GM21619 (cell line): ENCODE data around the gene KIF6.

Source experiments
- ATAC-seq: cut with Tn5 transposase; IDR thresholded peaks from one replicate; pipeline ENCODE4 v1.9.1; 2021; ENCODE audit not compliant: unreplicated experiment

KIF6 gene

DNA sequence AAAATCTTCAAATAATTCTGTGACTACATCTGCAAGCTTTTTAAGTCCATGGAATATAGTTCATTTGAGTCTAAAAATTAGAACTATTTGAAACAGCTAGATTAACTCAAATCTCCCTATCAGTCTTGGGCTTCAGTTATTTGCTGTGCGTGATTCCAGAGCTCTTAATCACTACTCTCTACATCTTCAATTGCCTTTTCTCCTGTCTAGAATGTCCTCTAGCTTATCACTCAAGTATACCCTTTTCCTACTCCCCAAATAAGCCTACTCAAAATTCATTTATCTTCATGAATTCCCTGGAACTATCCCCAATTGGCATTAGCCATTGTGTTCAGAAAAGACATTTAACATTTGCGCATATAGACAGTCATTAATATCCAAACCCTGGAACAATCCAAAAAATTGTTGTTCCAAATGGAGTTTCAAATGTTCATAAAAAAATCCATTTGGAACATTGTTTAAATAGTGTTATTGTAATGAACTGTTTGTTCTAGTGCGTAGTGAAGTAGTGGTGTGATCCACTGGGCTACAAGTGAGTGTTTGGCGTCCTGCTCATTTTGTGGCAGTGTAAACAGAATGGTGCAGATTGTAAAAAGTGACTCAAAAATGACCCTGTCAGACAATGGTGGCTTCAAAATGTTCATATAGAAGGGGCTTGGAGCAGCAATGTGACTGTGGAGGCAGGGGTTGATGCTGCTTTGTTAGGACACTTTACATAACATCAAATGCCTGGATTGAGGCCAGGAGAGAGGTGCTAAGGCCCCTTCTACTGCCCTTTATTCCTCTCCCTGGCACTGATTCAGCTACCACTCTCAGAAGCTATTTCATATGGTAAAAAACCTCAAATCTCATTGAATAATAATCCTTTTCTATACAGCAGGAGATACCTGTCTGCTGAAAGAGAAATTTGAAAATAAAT, 122.3 kb downstream of the KIF6 start:
- ATAC-seq: no peak

DNA sequence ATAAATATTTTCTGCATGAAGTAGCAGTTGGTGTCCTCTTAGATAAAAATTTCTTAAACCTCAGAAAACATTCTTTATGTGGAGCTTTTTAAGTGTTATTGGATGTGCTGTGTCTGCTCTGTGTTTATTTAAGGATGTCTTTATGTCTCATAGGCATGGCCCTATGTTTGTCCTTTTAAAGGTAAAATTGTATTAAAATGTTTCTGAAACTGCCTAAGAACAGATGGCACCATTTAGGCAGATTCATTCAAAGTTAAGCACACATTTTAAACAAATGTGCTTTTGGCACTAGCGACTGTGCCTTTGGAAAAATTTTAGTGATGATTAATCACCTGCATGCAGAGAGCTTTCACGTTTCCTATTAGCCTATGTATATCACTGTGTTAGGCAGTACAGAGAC, 125.2 kb downstream of the KIF6 start:
- no peak for ATAC-seq

DNA sequence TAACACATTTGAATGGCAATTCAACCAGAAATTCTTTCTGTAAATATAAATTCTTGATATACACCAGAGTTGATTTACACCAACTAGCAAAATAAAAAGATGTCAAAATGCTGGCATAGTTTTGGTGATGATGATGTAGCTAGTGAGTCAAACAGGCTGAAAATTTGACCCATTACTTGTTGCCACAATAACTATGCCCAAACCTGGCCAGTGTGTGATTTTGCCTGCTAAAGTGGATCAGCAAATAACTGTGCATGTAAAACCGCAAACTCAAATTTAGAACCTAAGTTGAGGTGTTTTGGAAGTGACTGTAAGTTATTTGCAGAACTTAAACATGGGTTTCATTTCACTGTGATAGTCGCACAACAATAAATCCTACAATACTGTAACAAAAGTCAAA, 125.9 kb downstream of the KIF6 start:
- no peak for ATAC-seq

DNA sequence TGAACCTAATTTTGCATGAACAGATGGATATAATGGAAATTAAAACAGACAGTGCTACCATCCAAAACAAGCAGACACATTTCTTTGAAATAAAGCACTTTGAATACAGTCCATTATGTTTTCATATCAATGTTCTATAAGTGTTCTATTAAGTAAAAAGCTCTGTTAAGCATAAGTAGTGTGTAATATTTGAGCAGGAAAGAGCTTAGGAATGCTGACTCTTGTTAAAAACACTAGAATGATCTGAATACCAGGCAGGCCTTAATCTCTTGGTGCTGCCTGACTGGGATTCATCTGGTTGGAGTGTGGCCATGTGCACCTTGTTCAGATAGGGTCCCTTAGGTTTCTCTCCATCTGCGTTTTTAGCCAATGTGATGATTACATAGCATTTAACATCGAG, 130.9 kb downstream of the KIF6 start:
- no peak for ATAC-seq

DNA sequence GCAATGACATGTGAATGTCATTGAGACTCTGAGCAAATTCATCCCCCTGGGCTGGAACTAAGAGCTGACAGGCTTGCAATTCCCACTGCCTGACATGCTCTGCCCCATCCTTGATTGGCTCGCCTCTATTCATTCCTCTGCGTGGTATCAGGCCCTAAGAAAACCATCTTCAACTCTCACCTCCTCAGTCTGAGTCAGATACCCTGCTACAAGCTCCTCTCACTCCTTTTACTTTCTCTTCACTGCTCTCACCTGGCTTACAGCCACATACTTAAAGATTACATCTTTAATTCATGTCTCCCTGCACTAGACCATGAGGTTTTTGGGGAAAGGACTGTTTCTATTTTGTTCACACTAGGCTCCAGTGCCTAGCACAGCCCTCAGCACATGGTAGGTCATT, 131.6 kb downstream of the KIF6 start:
- no peak for ATAC-seq

DNA sequence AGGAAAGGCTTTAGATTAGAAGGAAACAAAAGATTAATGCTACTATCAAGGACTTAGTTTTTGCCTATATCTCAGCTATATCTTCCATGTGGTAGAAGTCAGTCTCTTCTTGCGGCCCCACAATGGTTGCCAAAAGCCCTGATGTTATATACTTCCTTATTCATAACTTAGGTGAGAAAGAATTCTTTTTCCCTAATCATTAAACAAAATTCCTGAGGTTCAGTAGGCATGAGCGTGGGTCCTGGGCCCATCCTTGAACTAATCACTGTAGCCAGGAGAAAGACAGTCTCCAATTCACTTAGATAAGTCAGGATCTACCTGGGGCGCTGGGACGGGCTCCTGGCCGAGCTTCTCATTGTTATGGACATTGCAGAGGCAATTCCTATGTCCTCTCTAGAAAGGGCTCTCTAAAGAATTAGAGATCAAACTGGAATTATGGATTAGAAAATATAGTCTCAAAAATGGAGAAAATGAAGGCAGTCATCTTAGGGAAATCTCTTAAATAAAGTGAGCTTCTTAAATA, 134.3 kb downstream of the KIF6 start:
- no peak for ATAC-seq

DNA sequence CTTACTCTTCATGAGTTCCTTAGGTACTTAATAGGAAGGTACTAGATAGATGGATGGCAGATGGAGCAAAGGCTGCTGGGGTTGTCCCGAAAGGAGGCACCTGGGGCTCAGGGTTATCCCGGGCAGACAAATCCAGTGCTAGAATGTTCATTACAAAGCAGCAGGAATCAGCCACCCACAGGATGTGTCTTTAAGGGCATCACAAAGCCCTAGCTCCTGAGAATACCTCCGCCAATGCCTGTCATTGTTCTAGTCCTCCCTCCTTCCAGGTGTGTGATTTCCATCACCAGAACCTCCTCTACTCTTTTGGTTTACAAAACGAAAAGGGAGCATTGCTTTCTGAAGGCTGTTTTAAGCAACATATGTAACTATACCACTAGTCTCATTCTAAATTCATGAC, 138.1 kb downstream of the KIF6 start:
- ATAC-seq: no peak

DNA sequence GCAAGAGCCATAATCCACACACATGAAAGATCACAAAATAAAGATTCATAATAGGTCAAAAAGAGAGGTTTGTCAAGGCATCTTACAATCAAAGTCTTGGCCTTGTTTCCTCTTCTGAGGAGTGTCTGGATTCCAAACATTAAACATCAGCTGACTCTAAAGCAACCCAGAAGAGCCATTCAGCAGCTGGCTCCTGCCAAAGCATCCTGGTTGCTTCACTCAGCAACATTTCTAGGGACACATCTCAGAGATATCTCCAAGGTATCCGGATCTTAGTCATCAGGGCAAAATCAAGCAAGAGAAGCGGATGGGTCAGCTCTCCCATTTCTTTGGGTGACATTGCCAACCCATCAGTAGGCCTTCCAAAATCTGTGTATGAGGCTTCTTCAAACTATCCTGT, 139.6 kb downstream of the KIF6 start:
- no peak for ATAC-seq

DNA sequence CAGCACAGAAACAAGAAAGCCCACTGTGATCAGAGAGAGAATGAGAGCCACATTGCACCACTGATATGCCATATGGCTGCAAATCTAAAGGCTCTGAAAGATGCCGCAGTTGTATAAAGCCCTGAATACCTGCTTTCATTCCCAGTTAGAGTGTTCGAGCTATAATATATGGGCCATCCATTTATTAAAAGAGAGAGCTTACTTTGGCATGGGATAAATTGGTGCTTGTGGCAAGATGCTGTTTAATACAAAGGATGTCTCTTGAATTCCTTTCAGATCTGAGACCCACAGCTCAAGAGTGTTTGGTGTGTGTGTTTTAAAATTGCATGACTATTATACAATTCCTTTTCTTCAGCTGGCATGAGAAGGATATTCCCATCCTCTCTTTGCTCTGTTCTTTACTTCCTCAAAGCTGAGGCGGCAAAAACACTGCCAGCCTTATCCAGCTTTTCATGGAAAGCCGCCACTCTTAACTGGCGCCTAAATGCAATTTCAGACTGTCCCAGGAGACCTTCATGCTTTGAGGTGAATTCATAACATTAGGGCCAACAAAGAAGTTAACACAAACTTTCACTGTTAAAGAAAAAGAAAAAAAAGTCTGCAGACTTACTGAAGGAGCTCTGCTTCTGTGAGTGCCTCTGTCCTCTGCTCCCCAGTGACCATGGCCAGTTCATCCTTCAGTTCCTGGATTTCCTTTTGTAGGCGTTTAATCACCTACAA, 147.6 kb downstream of the KIF6 start:
- no peak for ATAC-seq

DNA sequence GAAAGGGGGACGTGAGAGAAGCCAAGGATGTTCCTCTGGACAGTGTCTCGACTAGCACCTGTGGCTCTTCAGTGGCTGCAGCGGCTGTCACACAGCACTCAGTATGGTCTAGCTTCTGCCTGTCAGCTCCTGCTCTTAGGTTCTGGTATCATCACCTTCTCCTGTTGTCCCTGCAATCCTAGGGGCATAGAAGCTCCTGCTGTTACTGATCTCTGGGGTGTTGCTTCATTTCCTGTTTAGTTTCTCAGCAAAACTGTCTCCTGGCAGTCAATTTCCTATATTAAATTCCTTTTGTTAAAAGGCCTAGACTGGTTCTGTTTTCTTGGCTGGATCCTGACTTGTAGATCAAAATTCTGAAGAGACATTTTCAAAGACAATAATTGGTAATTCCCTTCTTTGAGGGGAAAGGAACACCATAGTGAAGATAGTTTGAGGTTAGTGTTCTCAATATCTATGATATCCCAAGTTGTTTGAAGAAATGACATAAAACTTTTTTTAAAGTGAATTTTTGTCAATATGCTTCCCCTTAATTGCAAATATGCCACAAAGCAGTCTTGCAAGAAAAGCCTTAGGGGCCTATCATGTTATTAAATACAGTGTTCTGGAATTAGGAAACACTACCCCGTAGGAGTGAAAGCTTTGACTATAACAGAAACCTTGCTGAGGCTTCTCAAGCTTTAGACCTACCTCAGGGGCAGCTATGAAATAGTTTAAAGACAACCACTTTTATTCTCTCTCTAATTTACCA, 148.5 kb downstream of the KIF6 start:
- no peak for ATAC-seq

DNA sequence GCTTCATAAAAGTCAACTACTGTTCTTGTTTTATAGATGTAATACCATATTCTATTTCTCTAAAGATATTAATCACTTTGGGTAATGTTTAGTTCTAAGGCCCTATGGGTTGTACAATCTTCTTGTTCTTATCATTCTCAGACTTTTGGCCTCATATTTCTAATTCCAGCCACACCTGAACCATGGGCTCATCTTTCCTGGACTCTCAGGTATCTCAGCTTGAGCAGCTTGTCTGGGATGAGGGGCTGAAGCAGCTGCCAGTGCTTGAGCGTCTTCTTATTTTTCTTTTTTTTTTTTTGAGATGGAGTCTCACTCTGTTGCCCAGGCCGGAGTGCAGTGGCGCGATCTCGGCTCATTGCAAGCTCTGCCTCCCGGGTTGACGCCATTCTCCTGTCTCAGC, 150.2 kb downstream of the KIF6 start:
- no peak for ATAC-seq

DNA sequence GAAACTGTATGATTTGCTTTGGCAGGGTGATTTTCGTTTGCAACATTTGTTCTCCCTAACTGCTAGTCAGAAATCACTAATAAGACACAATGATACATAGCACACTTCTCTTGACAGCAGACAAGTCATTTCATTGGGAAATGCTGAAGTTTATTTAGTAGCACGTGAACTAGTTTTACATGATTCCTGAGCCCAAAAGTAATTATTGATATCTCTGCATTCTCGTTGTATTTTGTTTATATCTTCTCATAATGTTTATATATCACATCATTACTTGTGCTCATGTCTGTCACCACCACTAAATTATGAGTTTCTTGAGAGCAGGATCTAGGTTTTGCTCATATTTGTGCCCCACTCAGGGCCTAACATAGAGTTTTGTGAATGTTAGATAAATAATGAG, 151.7 kb downstream of the KIF6 start:
- ATAC-seq: no peak

DNA sequence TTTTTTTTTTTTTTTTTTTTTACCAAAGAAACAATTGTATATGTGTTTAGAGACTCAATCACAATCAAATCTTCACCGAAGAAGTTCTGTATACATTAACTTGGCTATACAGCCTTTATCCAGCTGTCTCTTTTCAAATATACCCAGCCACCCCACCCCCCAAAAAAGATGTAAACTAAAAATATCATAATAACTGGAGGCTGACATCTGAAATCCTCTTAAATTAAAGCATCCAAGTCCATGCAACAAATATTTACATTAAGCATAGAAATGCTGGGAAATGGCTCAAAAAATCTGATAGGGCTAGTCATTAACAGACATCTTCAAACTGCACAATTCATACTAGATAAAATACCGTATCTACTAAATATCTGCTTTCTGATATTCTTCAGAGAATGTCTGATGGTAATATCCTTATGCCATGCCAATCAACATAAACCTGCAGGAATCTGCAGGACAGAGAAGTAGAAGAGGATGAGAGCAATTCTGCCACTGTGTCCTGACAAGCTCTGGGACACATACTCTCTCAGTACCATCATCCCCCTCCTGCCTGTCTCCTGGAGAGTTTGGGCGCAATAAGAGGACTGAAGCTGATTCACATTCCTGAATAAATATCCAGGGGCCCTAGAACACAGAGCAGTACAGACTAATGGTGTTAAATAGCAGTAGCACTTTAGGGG, 152.4 kb downstream of the KIF6 start:
- ATAC-seq: no peak

DNA sequence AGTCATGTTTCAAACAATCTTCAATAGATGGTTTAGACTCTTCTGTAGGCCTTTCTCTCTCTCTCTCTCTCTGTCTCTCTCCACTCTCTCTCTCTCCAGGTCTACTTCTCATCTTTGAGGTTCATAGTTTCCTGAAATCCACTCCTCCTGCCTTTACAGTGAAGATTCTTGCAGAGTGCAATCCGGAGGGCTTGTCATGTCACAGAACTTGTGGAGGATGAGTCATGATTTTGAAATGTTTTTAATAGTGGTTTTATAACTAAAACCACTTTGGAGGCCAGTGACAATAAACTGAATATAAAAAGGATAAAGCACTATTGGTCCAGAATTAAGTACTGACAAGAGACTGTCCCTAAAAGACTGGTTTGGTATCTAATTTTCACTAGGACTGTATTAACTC, 156.3 kb downstream of the KIF6 start:
- ATAC-seq: no peak

DNA sequence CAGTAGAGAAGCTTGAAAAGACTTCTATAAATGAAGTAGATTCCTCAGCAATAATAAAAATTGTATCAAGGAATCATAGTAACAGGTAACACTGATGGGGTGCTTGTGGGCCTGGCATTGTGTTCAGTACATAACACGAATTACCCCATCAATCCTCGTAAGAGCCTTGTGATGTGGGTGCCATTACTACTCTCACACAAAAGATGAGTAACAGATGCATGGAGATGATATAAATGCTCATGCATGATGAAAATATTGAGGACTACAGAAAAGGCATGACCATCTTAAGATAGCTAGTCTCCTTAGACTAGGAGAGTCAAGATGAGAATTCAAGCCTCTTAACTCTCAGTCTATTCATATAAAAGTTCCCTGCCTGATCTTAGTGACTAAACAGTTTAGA, 158.1 kb downstream of the KIF6 start:
- no peak for ATAC-seq

DNA sequence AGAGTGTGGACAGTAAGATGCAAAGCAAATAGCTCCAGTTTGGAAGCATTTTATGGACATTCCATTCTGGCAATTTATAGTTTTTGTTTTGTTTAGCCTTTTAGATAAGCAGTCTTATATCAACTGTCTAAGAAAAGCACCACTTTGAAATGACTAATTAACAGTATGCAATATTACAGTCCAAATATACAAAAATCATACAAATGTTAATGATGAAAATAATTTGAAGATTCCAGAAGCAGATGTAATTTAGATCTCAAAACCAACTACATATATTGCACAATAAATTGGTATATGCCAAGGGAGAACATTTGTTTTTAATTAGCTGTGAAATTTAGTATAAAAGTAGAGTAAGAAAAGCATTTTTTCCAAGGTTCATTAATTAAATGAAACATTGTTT, 158.8 kb downstream of the KIF6 start:
- no peak for ATAC-seq

DNA sequence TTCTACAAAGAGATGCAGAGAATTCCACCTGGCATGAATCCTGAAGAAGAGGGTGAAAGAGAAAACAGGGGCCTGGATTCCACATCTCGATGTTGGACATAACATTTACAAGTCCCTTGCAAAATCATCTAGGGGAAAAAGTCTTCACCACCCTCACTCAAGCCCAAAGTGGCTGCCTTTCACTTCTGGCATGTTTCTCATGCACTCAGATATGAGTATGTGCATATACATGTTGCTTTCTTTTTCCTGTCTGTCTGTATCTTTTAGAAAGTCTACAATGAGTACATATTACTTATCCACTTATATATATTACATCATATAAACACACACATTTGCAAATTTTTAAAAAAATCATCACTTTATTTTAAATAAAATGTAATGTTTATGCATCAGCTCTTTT, 159.3 kb downstream of the KIF6 start:
- ATAC-seq: no peak

DNA sequence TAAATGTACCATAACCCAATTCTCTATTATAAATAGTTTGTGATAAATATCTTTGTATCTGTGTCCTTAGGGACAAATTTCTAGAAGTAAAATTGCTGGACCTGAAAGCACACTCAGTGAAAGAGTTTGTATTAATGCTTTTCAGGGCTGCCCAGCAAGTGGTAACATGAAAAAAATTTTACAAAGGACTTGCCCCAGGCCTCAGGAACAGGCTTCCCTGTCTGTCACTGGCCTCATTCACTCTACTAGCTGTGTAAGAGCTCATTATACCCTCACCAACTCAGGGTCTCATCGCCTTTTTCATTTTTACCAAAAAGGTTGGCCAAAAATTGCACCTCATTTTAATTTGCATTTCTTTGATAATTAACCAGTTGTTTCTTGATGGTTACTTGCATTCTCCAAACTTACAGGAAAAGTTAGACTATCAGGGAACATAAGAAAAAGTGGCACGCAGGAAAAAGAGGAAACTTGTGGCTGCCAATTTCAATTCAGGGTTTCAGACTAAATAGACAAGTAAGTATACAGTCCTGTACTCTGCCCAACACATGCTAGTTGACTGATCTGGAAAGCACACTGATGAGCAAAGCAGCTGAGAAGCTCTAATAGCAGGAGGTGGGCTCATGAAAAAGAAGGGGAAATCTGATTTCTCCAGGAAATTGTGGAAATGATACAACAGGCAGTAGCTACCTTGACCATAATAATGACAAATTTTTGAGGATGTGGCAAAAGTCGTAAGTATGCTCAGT, 161.5 kb downstream of the KIF6 start:
- ATAC-seq: no peak

DNA sequence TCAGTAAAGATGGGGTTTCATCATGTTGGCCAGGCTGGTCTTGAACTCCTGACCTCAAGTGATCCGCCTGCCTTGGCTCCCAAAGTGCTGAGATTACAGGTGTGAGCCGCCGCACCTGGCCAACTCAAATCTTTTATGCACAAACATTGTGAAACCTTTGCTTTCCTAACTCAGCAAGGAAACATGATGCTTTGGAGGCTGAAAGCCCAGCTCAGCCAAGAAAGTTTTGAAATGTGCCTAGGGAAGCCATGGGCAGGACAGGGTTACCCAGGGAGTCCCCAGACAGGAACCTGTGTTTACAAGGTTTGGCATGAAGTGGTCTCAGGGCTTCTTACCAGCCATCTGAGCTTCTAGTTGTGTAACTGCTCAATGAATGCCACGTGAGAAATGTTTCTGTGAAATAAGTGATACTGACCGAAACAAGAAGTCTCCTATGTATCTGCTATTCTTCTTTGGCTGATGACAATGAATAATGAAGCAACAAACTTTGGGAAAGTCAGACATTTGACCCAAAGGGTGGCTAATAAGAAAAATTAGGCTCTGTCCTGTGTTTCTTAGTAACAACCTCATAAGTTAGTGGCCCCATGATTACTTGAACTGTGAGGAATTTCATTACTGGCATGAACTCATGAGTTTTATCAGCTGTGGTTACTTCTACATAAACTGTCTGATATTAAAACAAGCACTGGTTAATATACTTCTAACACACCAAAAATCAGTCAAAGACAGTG, 163.5 kb downstream of the KIF6 start:
- ATAC-seq: no peak

DNA sequence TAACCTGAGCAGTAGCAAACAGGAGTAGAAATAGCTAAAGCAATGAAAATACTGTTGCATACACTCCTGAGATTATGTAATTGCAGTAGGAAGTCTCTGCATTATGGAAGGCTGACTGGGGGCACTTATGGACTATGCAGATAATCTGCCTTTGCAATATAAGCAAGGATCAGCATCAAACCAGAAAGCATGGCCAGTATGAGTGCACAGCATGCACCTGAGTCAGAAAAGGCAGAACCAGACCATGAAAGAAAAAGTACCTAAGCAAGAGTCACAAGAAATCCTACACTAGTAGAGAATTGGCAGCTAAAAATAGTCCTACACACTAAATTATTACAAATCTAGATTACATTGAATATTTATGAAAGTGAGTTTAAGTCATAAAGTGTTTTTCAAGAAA, 164.3 kb downstream of the KIF6 start:
- ATAC-seq: no peak
